H1 (cell line): Measurements from ENCODE around the gene ARL6IP6. TPM values are rescaled to one million over a fixed set of nuclear protein-coding genes. Genes with fewer than 3 reads are reported as not detected.

Experiments used
- CTCF ChIA-PET: fragments of 300-600 bp; sonication (Branson Sonifier 250); formaldehyde crosslinking; loops from one replicate; lab custom pipeline; 2021; ENCODE audit not compliant: partially characterized antibody; lab: Charles Lee
- POLR2A ChIA-PET: fragments of 300-600 bp; sonication (Branson Sonifier 250); formaldehyde crosslinking; loops from one replicate; lab custom pipeline; 2021; ENCODE audit warnings: inconsistent platforms; ENCODE audit not compliant: partially characterized antibody; lab: Charles Lee
- DNase-seq, 2 experiments: peaks; one replicate each; pipeline versions ENCODE4 v3.0.0 to v3.0.0-alpha.2; 2010 to 2022; ENCODE audit warnings: low spot score in 2 of 2, low read depth in 1 of 2, mixed read lengths in 1 of 2
- FAIRE-seq: peaks from 2 replicates; lab custom pipeline; 2011; peaks lifted over from hg19 to GRCh38; lab: Jason Lieb, UNC
- H2AFZ ChIP-seq: 2 replicates; pipeline ENCODE4 v1.8.1; 2012; ENCODE audit warnings: low read length, inconsistent platforms
- H2AK5ac ChIP-seq: 2 replicates; pipeline ENCODE4 v1.6.1; 2013; ENCODE audit warnings: low read depth, low read length
- H2BK120ac ChIP-seq: replicated peaks from 2 replicates; pipeline ENCODE3; 2013; ENCODE audit warnings: low read depth, low read length, inconsistent platforms
- H2BK12ac ChIP-seq: 2 replicates; pipeline ENCODE4 v1.6.1; 2013; ENCODE audit warnings: low read depth, low read length
- H2BK15ac ChIP-seq: 2 replicates; pipeline ENCODE4 v1.6.1; 2013; ENCODE audit warnings: low read length
- H2BK20ac ChIP-seq: 2 replicates; pipeline ENCODE4 v1.6.1; 2013; ENCODE audit warnings: low read length
- H2BK5ac ChIP-seq: 2 replicates; pipeline ENCODE4 v1.6.1; 2013; ENCODE audit warnings: low read depth, low read length
- H3K14ac ChIP-seq: 2 replicates; pipeline ENCODE4 v1.6.1; 2013; ENCODE audit warnings: inconsistent platforms; ENCODE audit not compliant: insufficient read length
- H3K18ac ChIP-seq: 2 replicates; pipeline ENCODE4 v1.6.1; 2013; ENCODE audit warnings: low read length; ENCODE audit errors: extremely low read depth
- H3K23ac ChIP-seq: 2 replicates; pipeline ENCODE4 v1.6.1; 2013; ENCODE audit warnings: inconsistent platforms; ENCODE audit not compliant: insufficient read length
- H3K23me2 ChIP-seq: 2 replicates; pipeline ENCODE4 v1.6.1; 2013; ENCODE audit warnings: low read depth, low read length
- H3K27ac ChIP-seq: 2 replicates; pipeline ENCODE4 v1.6.1; 2011; ENCODE audit warnings: low read depth, low read length, inconsistent platforms
- H3K27me3 ChIP-seq, 4 experiments: replicated peaks in 1 of 4; 1 replicate in 1 of 4; 2 replicates in 3 of 4; pipeline versions ENCODE4 v1.6.1 to v1.8.1; 2011 to 2013; ENCODE audit warnings: low read length in 3 of 4, mild to moderate bottlenecking in 3 of 4, inconsistent platforms in 2 of 4, mixed read lengths in 2 of 4, moderate library complexity in 1 of 4; ENCODE audit not compliant: control insufficient read depth in 3 of 4, insufficient read depth in 3 of 4; ENCODE audit errors: extremely low read depth in 1 of 4
- H3K36me3 ChIP-seq, 4 experiments: 2 replicates each; pipeline versions ENCODE4 v1.6.1 to v1.8.1; 2011 to 2013; ENCODE audit warnings: mild to moderate bottlenecking in 4 of 4, low read length in 3 of 4, moderate library complexity in 2 of 4, control low read depth in 1 of 4, inconsistent platforms in 1 of 4; ENCODE audit not compliant: insufficient read depth in 4 of 4, control insufficient read depth in 2 of 4
- H3K4ac ChIP-seq: replicated peaks from 2 replicates; pipeline ENCODE3; 2013; ENCODE audit warnings: low read length, low read depth, mixed read lengths, inconsistent platforms; ENCODE audit not compliant: insufficient read length
- H3K4me1 ChIP-seq, 4 experiments: replicated peaks in 1 of 4; 1 replicate in 1 of 4; 2 replicates in 3 of 4; pipeline versions ENCODE4 v1.6.1 to v1.8.1; 2011 to 2013; ENCODE audit warnings: low read length in 3 of 4, inconsistent platforms in 2 of 4, mixed read lengths in 1 of 4; ENCODE audit not compliant: insufficient read depth in 4 of 4, control insufficient read depth in 3 of 4
- H3K4me2 ChIP-seq, 2 experiments: 2 replicates each; pipeline versions ENCODE4 v1.6.1 to v1.8.1; 2011 to 2013; ENCODE audit warnings: low read depth in 2 of 2, low read length in 2 of 2, control low read depth in 1 of 2, inconsistent platforms in 1 of 2, mild to moderate bottlenecking in 1 of 2; ENCODE audit not compliant: insufficient read depth in 1 of 2
- H3K4me3 ChIP-seq, 4 experiments: fragments of 200-600, 300-600 bp in 1 of 4; sonication (generic), shearing (Covaris generic), sonication (Bioruptor Twin) in 1 of 4; 2 replicates each; pipeline versions ENCODE4 v1.5.1 to v1.8.1; 2011 to 2016; ENCODE audit warnings: low read length in 4 of 4, low read depth in 3 of 4, control low read depth in 2 of 4, inconsistent platforms in 2 of 4, mild to moderate bottlenecking in 2 of 4, mixed read lengths in 1 of 4, moderate library complexity in 1 of 4; ENCODE audit not compliant: insufficient read depth in 2 of 4; ENCODE audit errors: extremely low read depth in 1 of 4
- H3K56ac ChIP-seq: replicated peaks from 2 replicates; pipeline ENCODE3; 2013; ENCODE audit warnings: low read depth, mild to moderate bottlenecking, mixed read lengths, low read length, inconsistent platforms; ENCODE audit not compliant: insufficient read length
- H3K79me1 ChIP-seq: 2 replicates; pipeline ENCODE4 v1.6.1; 2013; ENCODE audit warnings: low read depth, low read length, control low read depth
- H3K79me2 ChIP-seq, 2 experiments: 2 replicates each; pipeline versions ENCODE4 v1.6.1 to v1.8.1; 2012 to 2013; ENCODE audit warnings: low read length in 2 of 2, mild to moderate bottlenecking in 2 of 2, inconsistent platforms in 1 of 2; ENCODE audit not compliant: insufficient read depth in 2 of 2, control insufficient read depth in 1 of 2
- H3K9ac ChIP-seq, 4 experiments: replicated peaks in 1 of 4; 1 replicate in 1 of 4; 2 replicates in 3 of 4; pipeline versions ENCODE4 v1.6.1 to v1.8.1; 2011 to 2013; ENCODE audit warnings: low read depth in 3 of 4, low read length in 3 of 4, control low read depth in 2 of 4, mild to moderate bottlenecking in 2 of 4, moderate library complexity in 2 of 4, inconsistent platforms in 1 of 4; ENCODE audit errors: extremely low read depth in 1 of 4
- H3K9me3 ChIP-seq, 2 experiments: 2 replicates each; pipeline versions ENCODE4 v1.6.1 to v1.8.1; 2012 to 2013; ENCODE audit warnings: mild to moderate bottlenecking in 2 of 2, moderate library complexity in 2 of 2, control low read depth in 1 of 2, inconsistent platforms in 1 of 2, low read depth in 1 of 2, low read length in 1 of 2, mixed read lengths in 1 of 2; ENCODE audit not compliant: insufficient read depth in 2 of 2
- H4K20me1 ChIP-seq, 2 experiments: replicated peaks in 1 of 2; 2 replicates each; pipeline versions ENCODE3 to v1.8.1; 2011 to 2013; ENCODE audit warnings: inconsistent platforms in 2 of 2, low read length in 2 of 2, mild to moderate bottlenecking in 1 of 2; ENCODE audit not compliant: insufficient read depth in 2 of 2, control insufficient read depth in 1 of 2
- H4K5ac ChIP-seq: 2 replicates; pipeline ENCODE4 v1.6.1; 2013; ENCODE audit warnings: low read length, low read depth, mixed read lengths, inconsistent platforms; ENCODE audit not compliant: insufficient read length
- H4K8ac ChIP-seq: 2 replicates; pipeline ENCODE4 v1.8.0; 2013; ENCODE audit warnings: mild to moderate bottlenecking, moderate library complexity, low read length, inconsistent platforms; ENCODE audit not compliant: insufficient read depth; ENCODE audit errors: extremely low read depth
- H4K91ac ChIP-seq: replicated peaks from 2 replicates; pipeline ENCODE3; 2013; ENCODE audit warnings: low read length, mixed read lengths, inconsistent platforms; ENCODE audit not compliant: insufficient read length
- EP300 ChIP-seq, 2 experiments: IDR thresholded peaks; 1 replicate in 1 of 2; 2 replicates in 1 of 2; pipeline ENCODE4 v1.6.1; 2011 to 2012; ENCODE audit warnings: low read depth in 2 of 2, low read length in 2 of 2, mild to moderate bottlenecking in 2 of 2, borderline replicate concordance in 1 of 2, inconsistent platforms in 1 of 2, moderate library complexity in 1 of 2
- KDM1A ChIP-seq: fragments of 200-600, 300-600 bp; sonication (generic); IDR thresholded peaks from 2 replicates; pipeline ENCODE4 v1.7.1; 2016; ENCODE audit warnings: mild to moderate bottlenecking, low read length, borderline replicate concordance
- SP4 ChIP-seq: IDR thresholded peaks from 2 replicates; pipeline ENCODE4 v1.6.1; 2012; ENCODE audit warnings: low read length, inconsistent platforms
- SUZ12 ChIP-seq: fragments of 200-600 bp; sonication (generic); IDR thresholded peaks from 2 replicates; pipeline ENCODE4 v1.6.1; 2012; ENCODE audit warnings: mild to moderate bottlenecking, inconsistent platforms, low read length, moderate library complexity, mixed read lengths
- WGBS, 2 experiments: shearing (Covaris generic) in 1 of 2; methylation state at CpG; one replicate each; pipeline versions ENCODE4 v1.1.6 to v1.1.7; 2013 to 2015; ENCODE audit warnings: low lambda C conversion rate in 2 of 2, mixed read lengths in 2 of 2, inconsistent platforms in 1 of 2, low coverage in 1 of 2, missing lambda C conversion rate in 1 of 2; ENCODE audit not compliant: insufficient replicate concordance in 2 of 2, insufficient coverage in 1 of 2, insufficient read length in 1 of 2; ENCODE audit errors: extremely low coverage in 1 of 2, missing lambda C conversion rate in 1 of 2; 5-methylcytosine and 5-hydroxymethylcytosine counted together
- polyA plus RNA-seq, 7 experiments: library from polyadenylated mRNA; depleted of rRNA in 3 of 7; stranded (reverse) in 5 of 7; unstranded in 2 of 7; fragments of >200 nt in 5 of 7; fragments of 200-250 nt in 2 of 7; gene quantifications; 1 replicate in 5 of 7; 2 replicates in 1 of 7; 4 replicates in 1 of 7; pipeline versions ENCODE4 v1.2.1 to v1.2.3, GENCODE V29; 2011 to 2013; ENCODE audit warnings: missing spikeins in 2 of 7, mixed read lengths in 2 of 7
- total RNA-seq: library from RNA; stranded (reverse); fragmentation: NEBNext Ultra II Directional; extraction: Animal tissue kit (Norgen Biotek cat#: 25700); gene quantifications from 2 replicates; pipeline ENCODE4 v1.2.1, GENCODE V29; 2021
- TF ChIP-seq, protein P1 (sequence below): IDR thresholded peaks from 2 replicates; pipeline ENCODE4 v1.6.1; 2011; ENCODE audit warnings: low read depth, mild to moderate bottlenecking, low read length; ENCODE audit not compliant: insufficient read depth

Gene ARL6IP6
- total and polyA plus RNA-seq, 2 of the 8 experiments (the other 6 are each of a cell fraction or from before 2014, with no cell fraction given), result 47.3 to 92.9 TPM

DNA sequence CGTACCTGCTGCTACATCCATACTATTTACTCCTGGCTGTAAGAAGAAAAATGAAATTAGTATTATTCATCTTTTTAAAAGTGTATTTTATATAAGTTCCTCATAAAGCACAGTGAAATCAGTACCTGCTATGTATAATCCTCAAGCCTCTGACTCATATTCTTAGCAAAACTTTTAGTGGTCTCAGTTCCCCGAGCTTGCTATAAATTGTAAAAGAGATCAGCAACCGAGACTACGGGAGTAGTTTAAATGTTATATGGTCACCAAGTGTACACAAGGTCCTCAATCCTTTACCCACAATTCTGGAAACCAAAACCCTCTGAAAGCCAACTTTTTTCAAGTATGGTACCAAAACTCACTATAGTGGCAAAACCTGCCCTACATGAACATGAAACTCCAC is 25.4 kb upstream of the ARL6IP6 start:
- Histone ChIP-seq H2BK12ac (no peak overlapping the region), H3K4ac (no peak overlapping the region), H3K9me3 (no peaks in the 10 kb centered on the region), H3K56ac (no peak overlapping the region), H3K79me1 (no peaks in the 10 kb centered on the region), H3K4me3 (no peak overlapping the region), H3K14ac (no peak overlapping the region), H2BK20ac (no peak overlapping the region), H3K36me3 (peaks cover 2 to 37% (median 9%) of the 10 kb centered on the region in 4 experiments; a peak in 6 of 8 replicates), H3K4me1 (no peaks in the 10 kb centered on the region), H3K27me3 (no peaks in the 10 kb centered on the region), H2AFZ (no peak overlapping the region), H4K20me1 (peaks cover 3 to 4% of the 10 kb centered on the region in 2 experiments), H4K5ac (no peak overlapping the region), H2BK120ac (no peak overlapping the region), H3K4me2 (no peak overlapping the region), H2BK5ac (no peak overlapping the region), H3K23ac (no peak overlapping the region), H3K18ac (no peak overlapping the region), H2AK5ac (no peak overlapping the region), H4K91ac (no peak overlapping the region), H2BK15ac (no peak overlapping the region), H3K79me2 (peaks cover 0 to 61% of the 10 kb centered on the region in 2 experiments; a peak in 3 of 4 replicates), H3K27ac (no peak overlapping the region), H3K23me2 (no peaks in the 10 kb centered on the region), H4K8ac (no peak overlapping the region), H3K9ac (no peak overlapping the region)
- DNase-seq (no peak), FAIRE-seq (no peak)
- ChIA-PET CTCF (interaction anchor here (0.9 kb wide), 1 partner anchor 58 kb away, joined by 3 read pairs; no protein-coding TSS in a partner anchor), POLR2A (no interaction called here)
- WGBS, 2 experiments, result 95% methylated on average over 4 of the region's 4 CpGs; no CpG with 5 or more reads in 1 of the 2 experiments
- TF ChIP-seq KDM1A (no peak), SP4 (no peak), SUZ12 (no peak), EP300 (IDR thresholded peaks at IDR 0.05; ENCODE audit: borderline replicate concordance in 1 of 2, low read depth in 2 of 2, low read length in 2 of 2) (no peak)
- TF ChIP-seq, protein P1, sequence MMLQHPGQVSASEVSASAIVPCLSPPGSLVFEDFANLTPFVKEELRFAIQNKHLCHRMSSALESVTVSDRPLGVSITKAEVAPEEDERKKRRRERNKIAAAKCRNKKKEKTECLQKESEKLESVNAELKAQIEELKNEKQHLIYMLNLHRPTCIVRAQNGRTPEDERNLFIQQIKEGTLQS, result no peak
